Measurements from ENCODE around the gene POLR2E. TPM values are rescaled to one million over a fixed set of nuclear protein-coding genes. Genes with fewer than 3 reads are reported as not detected.
"Not testable (repeated sequence)": the region's sequence is repeated elsewhere in the genome, so short reads cannot be mapped to it uniquely, and the experiment has no call there.

The POLR2E gene
- total and polyA plus RNA-seq, 9 of the 15 experiments (the other 6 are each of a cell fraction or from before 2014, with no cell fraction given): 3.4 to 413 (median 244) TPM

GRCh38 chr19:1129084-1129483 lies 33.9 kb upstream of the POLR2E start:
- H3K4me3 ChIP-seq; H2AFZ ChIP-seq (ENCODE audit: low read depth, low read length); BruUV-seq (replicated peaks); H3K9me3 ChIP-seq (replicated peaks; ENCODE audit: control insufficient read depth, insufficient read depth, low read depth, low read length); intact Hi-C loops (cut with micrococcal nuclease); H3K27ac ChIP-seq (ENCODE audit: extremely low read depth, low read depth, low read length); FAIRE-seq; H3K27me3 ChIP-seq (ENCODE audit: control insufficient read depth in 2 of 2, insufficient read depth in 2 of 2, low read length in 2 of 2); in situ Hi-C loops (cut with MboI); H4K20me1 ChIP-seq (replicated peaks; ENCODE audit: control insufficient read depth, insufficient read depth, low read length); H3K4me2 ChIP-seq (ENCODE audit: insufficient read depth, low read length); H3K9me1 ChIP-seq (ENCODE audit: control insufficient read depth, insufficient read depth, low read length); DNase-seq (ENCODE audit: extremely low read depth in 1 of 4, low spot score in 3 of 4); CTCF ChIA-PET (ENCODE audit: low intra/inter-chr PET ratio); ATAC-seq: not testable (repeated sequence)
- 83% methylated on average over 5 of the region's 7 CpGs for WGBS (ENCODE audit: insufficient coverage, low coverage, missing lambda C conversion rate)
- H3K79me2 ChIP-seq (ENCODE audit: control insufficient read depth, insufficient read depth, low read length): peaks cover 16% of the 10 kb centered on the region; the same call in 2 of the 3 replicates
- TF ChIP-seq, protein P1, sequence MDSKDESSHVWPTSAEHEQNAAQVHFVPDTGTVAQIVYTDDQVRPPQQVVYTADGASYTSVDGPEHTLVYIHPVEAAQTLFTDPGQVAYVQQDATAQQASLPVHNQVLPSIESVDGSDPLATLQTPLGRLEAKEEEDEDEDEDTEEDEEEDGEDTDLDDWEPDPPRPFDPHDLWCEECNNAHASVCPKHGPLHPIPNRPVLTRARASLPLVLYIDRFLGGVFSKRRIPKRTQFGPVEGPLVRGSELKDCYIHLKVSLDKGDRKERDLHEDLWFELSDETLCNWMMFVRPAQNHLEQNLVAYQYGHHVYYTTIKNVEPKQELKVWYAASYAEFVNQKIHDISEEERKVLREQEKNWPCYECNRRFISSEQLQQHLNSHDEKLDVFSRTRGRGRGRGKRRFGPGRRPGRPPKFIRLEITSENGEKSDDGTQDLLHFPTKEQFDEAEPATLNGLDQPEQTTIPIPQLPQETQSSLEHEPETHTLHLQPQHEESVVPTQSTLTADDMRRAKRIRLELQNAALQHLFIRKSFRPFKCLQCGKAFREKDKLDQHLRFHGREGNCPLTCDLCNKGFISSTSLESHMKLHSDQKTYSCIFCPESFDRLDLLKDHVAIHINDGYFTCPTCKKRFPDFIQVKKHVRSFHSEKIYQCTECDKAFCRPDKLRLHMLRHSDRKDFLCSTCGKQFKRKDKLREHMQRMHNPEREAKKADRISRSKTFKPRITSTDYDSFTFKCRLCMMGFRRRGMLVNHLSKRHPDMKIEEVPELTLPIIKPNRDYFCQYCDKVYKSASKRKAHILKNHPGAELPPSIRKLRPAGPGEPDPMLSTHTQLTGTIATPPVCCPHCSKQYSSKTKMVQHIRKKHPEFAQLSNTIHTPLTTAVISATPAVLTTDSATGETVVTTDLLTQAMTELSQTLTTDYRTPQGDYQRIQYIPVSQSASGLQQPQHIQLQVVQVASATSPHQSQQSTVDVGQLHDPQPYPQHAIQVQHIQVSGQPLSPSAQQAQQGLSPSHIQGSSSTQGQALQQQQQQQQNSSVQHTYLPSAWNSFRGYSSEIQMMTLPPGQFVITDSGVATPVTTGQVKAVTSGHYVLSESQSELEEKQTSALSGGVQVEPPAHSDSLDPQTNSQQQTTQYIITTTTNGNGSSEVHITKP (IDR thresholded peaks at IDR 0.05; ENCODE audit: partially characterized antibody): peak; percentile 56
- H3K9ac ChIP-seq (ENCODE audit: insufficient read depth in 1 of 2, low read depth in 2 of 2, low read length in 2 of 2): 0 out of 4 replicates have a peak overlapping the region, but pooled peaks of 1 of the 2 experiments have one; percentile 1
- POLR2A ChIA-PET: interaction anchor here (0.6 to 0.8 kb wide), 3 partner anchors 24 to 63 kb away, joined by 3 read pairs; no protein-coding TSS in a partner anchor
- H3K4me1 ChIP-seq (replicated peaks in 1 of 2; ENCODE audit: control insufficient read depth in 2 of 2, insufficient read depth in 2 of 2, low read length in 2 of 2): peaks cover 8 to 81% of the 10 kb centered on the region in 2 experiments
- H3K36me3 ChIP-seq (ENCODE audit: control insufficient read depth, insufficient read depth, low read length): peaks cover 31% of the 10 kb centered on the region; the same call in 2 of the 3 replicates

Data from K562 (cell line).